B cell (primary cell): ENCODE measurements around the gene PANK1.

Source experiments
- CTCF ChIP-seq: fragments of 200-600 bp; IDR thresholded peaks from one replicate; pipeline ENCODE4 v1.8.0; 2022; ENCODE audit warnings: antibody characterized with exemption, mild to moderate bottlenecking
- EZH2 ChIP-seq: IDR thresholded peaks from 2 replicates; pipeline ENCODE4 v1.6.1; 2012; ENCODE audit warnings: borderline replicate concordance, low read depth, mild to moderate bottlenecking, moderate library complexity, low read length; ENCODE audit not compliant: insufficient read depth, poor library complexity, severe bottlenecking

GRCh38 chr10:89576022-89576421, 69.0 kb downstream of the PANK1 start:
- TF ChIP-seq CTCF = no peak
- no peak for TF ChIP-seq EZH2
